Esophagus squamous epithelium (tissue), 5 donors: ENCODE measurements around the gene MAD1L1. TPM values are rescaled to one million over a fixed set of nuclear protein-coding genes. Genes with fewer than 3 reads are reported as not detected.

Experiments used
- DNase-seq: peaks from one replicate; lab custom pipeline; 2025; lab: John Stamatoyannopoulos, UW
- H3K27ac ChIP-seq, 4 donors: fragments of 200-600 bp; sonication (generic); one replicate each; pipeline ENCODE4 v1.5.1; 2016 to 2019; ENCODE audit warnings: mild to moderate bottlenecking in 1 of 4
- H3K27me3 ChIP-seq, 4 donors: fragments of 200-600 bp; sonication (generic); 1 replicate in 3 of 4; 2 replicates in 1 of 4; pipeline versions ENCODE4 v1.5.1 to v1.6.0; 2017 to 2021; ENCODE audit warnings: antibody characterized with exemption in 1 of 4
- H3K36me3 ChIP-seq, 3 donors: fragments of 200-600 bp; sonication (generic); one replicate each; pipeline ENCODE4 v1.5.1; 2016 to 2019
- H3K4me1 ChIP-seq, 3 donors: fragments of 200-600 bp; sonication (generic); one replicate each; pipeline ENCODE4 v1.5.1; 2017 to 2019
- H3K4me3 ChIP-seq, 4 donors: fragments of 200-600 bp; sonication (generic); 1 replicate in 3 of 4; 2 replicates in 1 of 4; pipeline ENCODE4 v1.5.1; 2016 to 2019; ENCODE audit warnings: mild to moderate bottlenecking in 2 of 4, moderate library complexity in 1 of 4
- H3K9me3 ChIP-seq, 3 donors: fragments of 200-600 bp; sonication (generic); one replicate each; pipeline ENCODE4 v1.5.1; 2016 to 2019
- POLR2A ChIP-seq, 4 donors: fragments of 450-650 bp; IDR thresholded peaks; one replicate each; pipeline ENCODE4 v1.6.1; 2017; ENCODE audit warnings: antibody characterized with exemption in 4 of 4, mild to moderate bottlenecking in 4 of 4, moderate library complexity in 3 of 4
- WGBS, 2 donors: methylation state at CpG; one replicate each; pipeline ENCODE4 v1.1.5; 2018; 5-methylcytosine and 5-hydroxymethylcytosine counted together
- intact Hi-C: fragments of 100-400 bp; cut with DNase I; formaldehyde crosslinking; loops from one replicate; pipeline ENCODE4 v1.15.0; 2022
- total RNA-seq, 4 donors: library from RNA; depleted of rRNA; stranded (reverse); fragments of >200 nt; gene quantifications; one replicate each; pipeline ENCODE4 v1.1.0, GENCODE V29; 2016
- TF ChIP-seq, protein P1 (sequence below), 6 experiments: fragments of 450-650 bp in 4 of 6; fragments of 200-600 bp in 2 of 6; sonication (generic) in 2 of 6; IDR thresholded peaks; one replicate each; pipeline ENCODE4 v1.5.1; 2016 to 2019; ENCODE audit warnings: antibody characterized with exemption in 6 of 6, mild to moderate bottlenecking in 4 of 6, moderate library complexity in 4 of 6
- donor health status: DM: yes; HTN: yes; CAD: no.

MAD1L1 gene
- total RNA-seq, 4 donors from 2014 or later, result 16.6 to 40.4 (median 30.2) TPM

DNA sequence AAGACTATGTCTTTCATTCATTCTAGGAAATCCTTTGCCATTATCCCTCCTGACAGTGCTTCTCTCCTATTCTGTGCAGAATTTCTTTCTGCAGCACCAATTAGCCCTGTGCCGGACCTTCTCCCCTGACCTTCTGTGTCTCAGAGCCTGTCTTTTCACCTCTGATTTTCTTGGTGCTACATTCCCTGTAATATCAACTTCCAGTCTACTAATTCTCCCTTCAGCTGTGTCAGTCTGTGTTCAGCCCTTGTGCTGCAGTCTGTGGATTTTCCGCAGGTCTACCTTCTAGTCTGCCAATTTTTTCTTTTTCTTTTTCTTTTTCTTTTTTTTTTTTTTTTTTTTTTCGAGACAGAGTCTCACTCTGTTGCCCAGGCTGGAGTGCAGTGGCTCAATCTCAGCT is 446.9 kb downstream of the MAD1L1 start:
- 81 to 84% methylated on average over 3 of the region's 3 CpGs for WGBS, 2 donors
- H3K27me3 ChIP-seq, result peaks cover 0 to 22% (median 0%) of the 10 kb centered on the region in 4 donors
- no peak for DNase-seq
- H3K36me3 ChIP-seq, result no peaks in the 10 kb centered on the region
- peaks cover 0 to 8% (median 0%) of the 10 kb centered on the region in 3 donors for H3K9me3 ChIP-seq
- no peak overlapping the region for H3K4me3 ChIP-seq
- intact Hi-C loops, result no loop called here
- peaks cover 0 to 8% (median 0%) of the 10 kb centered on the region in 3 donors for H3K4me1 ChIP-seq
- no peak for TF ChIP-seq POLR2A (IDR thresholded peaks at IDR 0.05)
- TF ChIP-seq, protein P1, sequence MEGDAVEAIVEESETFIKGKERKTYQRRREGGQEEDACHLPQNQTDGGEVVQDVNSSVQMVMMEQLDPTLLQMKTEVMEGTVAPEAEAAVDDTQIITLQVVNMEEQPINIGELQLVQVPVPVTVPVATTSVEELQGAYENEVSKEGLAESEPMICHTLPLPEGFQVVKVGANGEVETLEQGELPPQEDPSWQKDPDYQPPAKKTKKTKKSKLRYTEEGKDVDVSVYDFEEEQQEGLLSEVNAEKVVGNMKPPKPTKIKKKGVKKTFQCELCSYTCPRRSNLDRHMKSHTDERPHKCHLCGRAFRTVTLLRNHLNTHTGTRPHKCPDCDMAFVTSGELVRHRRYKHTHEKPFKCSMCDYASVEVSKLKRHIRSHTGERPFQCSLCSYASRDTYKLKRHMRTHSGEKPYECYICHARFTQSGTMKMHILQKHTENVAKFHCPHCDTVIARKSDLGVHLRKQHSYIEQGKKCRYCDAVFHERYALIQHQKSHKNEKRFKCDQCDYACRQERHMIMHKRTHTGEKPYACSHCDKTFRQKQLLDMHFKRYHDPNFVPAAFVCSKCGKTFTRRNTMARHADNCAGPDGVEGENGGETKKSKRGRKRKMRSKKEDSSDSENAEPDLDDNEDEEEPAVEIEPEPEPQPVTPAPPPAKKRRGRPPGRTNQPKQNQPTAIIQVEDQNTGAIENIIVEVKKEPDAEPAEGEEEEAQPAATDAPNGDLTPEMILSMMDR (IDR thresholded peaks at IDR 0.05), result no peak
- no peak overlapping the region for H3K27ac ChIP-seq

DNA sequence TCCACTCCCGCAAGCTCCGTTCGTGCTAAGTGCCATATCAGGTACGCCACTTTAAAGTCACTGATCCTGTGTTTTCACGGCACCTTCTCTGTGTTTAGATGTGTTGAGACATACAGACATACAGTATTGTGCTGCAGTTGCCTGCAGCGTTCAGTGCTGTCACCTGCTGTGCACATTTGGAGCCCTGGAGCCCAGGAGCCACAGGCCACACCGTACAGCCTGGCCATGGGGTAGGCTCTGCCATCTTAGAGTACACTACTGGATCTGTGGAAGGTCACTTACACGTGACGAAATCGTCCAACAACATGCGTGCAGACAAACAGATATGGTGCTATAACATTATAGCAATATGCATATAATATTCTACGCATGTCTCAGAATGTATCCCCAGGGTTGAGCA is 451.4 kb downstream of the MAD1L1 start:
- peaks cover 0 to 21% (median 0%) of the 10 kb centered on the region in 4 donors for H3K27me3 ChIP-seq
- DNase-seq, result no peak
- no peak overlapping the region for H3K4me3 ChIP-seq
- peaks cover 0 to 8% (median 0%) of the 10 kb centered on the region in 3 donors for H3K4me1 ChIP-seq
- intact Hi-C loops, result no loop called here
- H3K27ac ChIP-seq, result no peak overlapping the region
- TF ChIP-seq, protein P1 (IDR thresholded peaks at IDR 0.05), result no peak
- TF ChIP-seq POLR2A (IDR thresholded peaks at IDR 0.05), result no peak
- peaks cover 0 to 8% (median 0%) of the 10 kb centered on the region in 3 donors for H3K9me3 ChIP-seq
- no peaks in the 10 kb centered on the region for H3K36me3 ChIP-seq
- WGBS, 2 donors, result 90 to 95% methylated on average over 12 of the region's 12 CpGs

DNA sequence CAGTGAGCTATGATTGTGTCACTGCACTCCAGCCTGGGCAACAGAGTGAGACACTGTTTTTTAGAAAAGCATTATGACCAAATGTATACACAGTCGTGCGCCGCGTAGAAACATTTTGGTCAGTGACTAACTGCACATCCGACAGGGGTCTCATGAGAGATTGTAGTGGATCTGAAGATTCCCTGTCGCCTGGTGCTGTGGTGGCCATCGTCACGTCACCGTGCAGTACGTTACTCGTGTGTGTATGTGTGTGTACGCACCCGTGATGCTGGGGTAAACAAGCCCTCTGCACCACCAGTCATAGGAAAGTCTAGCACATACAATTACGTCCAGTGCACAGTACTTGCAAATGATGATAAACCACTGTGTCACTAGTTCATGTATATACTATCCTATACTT is 453.3 kb downstream of the MAD1L1 start:
- no peak for TF ChIP-seq POLR2A (IDR thresholded peaks at IDR 0.05)
- TF ChIP-seq, protein P1 (IDR thresholded peaks at IDR 0.05), result no peak
- intact Hi-C loops, result no loop called here
- H3K27me3 ChIP-seq, result peaks cover 0 to 12% (median 0%) of the 10 kb centered on the region in 4 donors
- H3K36me3 ChIP-seq, result no peaks in the 10 kb centered on the region
- 80 to 84% methylated on average over 14 of the region's 14 CpGs for WGBS, 2 donors
- peaks cover 0 to 8% (median 0%) of the 10 kb centered on the region in 3 donors for H3K4me1 ChIP-seq
- no peak overlapping the region for H3K4me3 ChIP-seq
- no peak for DNase-seq
- peaks cover 0 to 7% (median 0%) of the 10 kb centered on the region in 3 donors for H3K9me3 ChIP-seq
- no peak overlapping the region for H3K27ac ChIP-seq

DNA sequence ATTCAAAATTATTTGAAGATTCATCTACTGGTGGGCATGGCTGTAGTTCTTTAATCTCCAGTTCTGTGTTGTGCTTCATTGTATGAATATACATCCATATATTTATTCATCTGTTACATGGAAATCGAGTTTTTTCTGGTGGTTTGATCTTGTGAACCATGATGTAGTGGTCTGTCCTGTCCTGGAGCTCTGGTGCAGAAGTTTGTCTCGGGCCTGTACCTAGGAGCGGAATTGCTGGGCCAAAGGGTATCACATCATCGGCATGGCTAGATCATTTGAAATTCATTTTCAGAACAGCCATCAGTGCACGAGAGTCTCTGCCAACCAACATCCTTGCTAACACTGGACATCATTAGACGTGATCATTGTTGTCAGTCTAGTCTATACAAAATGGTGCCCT is 455.6 kb downstream of the MAD1L1 start:
- Histone ChIP-seq H3K4me1 (peaks cover 0 to 2% (median 0%) of the 10 kb centered on the region in 3 donors), H3K27me3 (peaks cover 0 to 12% (median 0%) of the 10 kb centered on the region in 4 donors), H3K27ac (no peak overlapping the region), H3K36me3 (no peaks in the 10 kb centered on the region), H3K9me3 (peaks cover 0 to 7% (median 0%) of the 10 kb centered on the region in 3 donors), H3K4me3 (no peak overlapping the region)
- intact Hi-C loops, result no loop called here
- WGBS, 2 donors, result 77 to 87% methylated on average over 6 of the region's 6 CpGs
- no peak for DNase-seq
- no peak for TF ChIP-seq POLR2A (IDR thresholded peaks at IDR 0.05)
- TF ChIP-seq, protein P1 (IDR thresholded peaks at IDR 0.05), result no peak

DNA sequence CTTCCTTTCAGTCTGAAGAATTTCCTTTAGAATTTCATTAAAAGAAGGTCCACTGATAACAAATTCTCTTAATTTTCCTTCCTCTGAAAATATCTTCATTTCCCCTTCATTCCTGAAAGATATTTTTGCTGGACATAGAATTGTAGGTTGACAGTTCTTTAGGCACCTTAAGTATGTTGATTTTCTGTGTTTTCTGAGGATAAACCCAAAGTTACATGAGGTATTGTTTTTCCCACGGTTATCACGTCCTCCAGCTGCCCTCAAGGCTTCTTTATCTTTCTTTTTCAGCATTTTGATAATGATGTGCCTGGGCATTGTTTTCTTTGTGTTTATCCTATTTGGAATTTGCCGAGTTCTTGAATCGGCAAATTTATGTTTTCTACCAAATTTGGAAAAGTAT is 457.4 kb downstream of the MAD1L1 start:
- H3K4me3 ChIP-seq, result no peak overlapping the region
- H3K4me1 ChIP-seq, result no peaks in the 10 kb centered on the region
- WGBS, 2 donors, result 66 to 71% methylated on average over 4 of the region's 4 CpGs
- intact Hi-C loops, result no loop called here
- peaks cover 0 to 7% (median 0%) of the 10 kb centered on the region in 3 donors for H3K9me3 ChIP-seq
- H3K27me3 ChIP-seq, result peaks cover 0 to 12% (median 0%) of the 10 kb centered on the region in 4 donors
- no peaks in the 10 kb centered on the region for H3K36me3 ChIP-seq
- H3K27ac ChIP-seq, result no peak overlapping the region
- no peak for TF ChIP-seq POLR2A (IDR thresholded peaks at IDR 0.05)
- TF ChIP-seq, protein P1 (IDR thresholded peaks at IDR 0.05), result no peak
- no peak for DNase-seq
